ENCODE measurements around the gene BUB1. TPM values are rescaled to one million over a fixed set of nuclear protein-coding genes. Genes with fewer than 3 reads are reported as not detected.

The BUB1 gene
- polyA plus RNA-seq (2011; rRNA removed) (54.5 and 65.5 TPM in 2 replicates), polyA plus RNA-seq (2017; fragmentation: RNase III; extraction: RNeasy Plus Mini Kit Qiagen cat#74134 plus additional on column Dnase treatment) (36.9 to 44.0 TPM (median 38.2 TPM) in 3 replicates), polyA minus RNA-seq (2011; rRNA and poly(A)+ RNA removed) (42.5 and 47.1 TPM in 2 replicates)
- polyA plus RNA-seq (2012; cell fraction: cytosol; rRNA removed), result 21.3 and 23.4 TPM in 2 replicates
- polyA plus RNA-seq (2012; cell fraction: nucleus; rRNA removed), result 28.2 and 38.4 TPM in 2 replicates

DNA sequence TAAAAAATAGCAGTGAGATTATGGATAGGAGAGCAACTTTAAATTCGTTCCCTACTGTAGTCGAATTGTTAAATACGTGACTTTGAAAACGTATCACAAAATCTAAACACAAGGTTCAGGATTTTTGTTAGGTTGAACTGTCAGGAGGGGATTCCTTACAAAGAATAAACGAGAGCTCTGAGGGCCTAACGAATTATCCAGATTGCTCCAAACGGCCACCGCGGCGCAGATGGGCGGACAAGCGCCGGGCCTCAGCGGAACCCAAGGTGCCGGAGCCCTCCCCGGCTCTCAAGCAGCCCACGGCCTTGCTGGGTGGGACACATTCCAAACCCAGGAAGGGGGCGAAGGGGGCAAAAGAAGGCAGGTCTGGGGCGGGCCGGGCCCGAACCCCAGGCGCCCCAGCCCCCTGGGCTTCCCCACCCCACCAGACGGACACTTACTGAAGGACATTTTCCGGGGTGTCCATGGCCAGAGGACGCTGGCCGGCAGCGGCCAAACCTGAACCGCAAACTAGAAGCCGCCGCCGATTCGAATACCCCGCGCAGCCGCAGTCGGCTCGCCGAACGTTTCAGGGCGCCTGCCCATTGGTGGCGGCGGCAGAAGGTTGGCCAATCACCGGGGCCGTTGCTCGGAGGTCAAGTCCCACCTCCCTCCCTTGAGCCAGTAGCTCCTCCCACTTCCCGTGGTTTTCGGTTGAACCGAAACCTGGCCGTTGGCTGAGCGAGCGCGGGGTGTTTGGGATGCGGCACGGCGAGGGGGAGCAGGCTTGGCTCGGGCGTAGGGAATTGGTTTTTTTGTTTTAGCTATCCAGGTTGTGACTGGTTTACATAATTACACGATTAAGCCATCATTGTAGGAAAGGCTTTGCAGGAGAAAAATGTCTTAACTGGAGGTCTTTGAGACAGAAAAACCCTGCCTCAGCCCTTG is at the start of gene BUB1:
TSS of gene BUB1 (minus strand) at position 534 of the 927 bp plus-strand sequence. CDS start at position 466, 68 bp downstream.
- H3K4me3 ChIP-seq, result peak within 1 kb of the TSS; percentile 87
- peak within 1 kb of the TSS; percentile 98 for H3K4me2 ChIP-seq
- ATAC-seq, result peak; percentile 94 to 98
- POLR2A ChIA-PET, result interaction anchor here (1.0 to 1.3 kb wide), 2 partner anchors 8 to 10 kb away, joined by 3 to 6 read pairs; no protein-coding TSS in a partner anchor
- peak within 1 kb of the TSS; percentile 88 to 92 for H3K27ac ChIP-seq
- DNase-seq (ENCODE audit: low read depth in 1 of 2, low spot score in 1 of 2), result peak; percentile 89 to 96
- FAIRE-seq, result no peak
- whole genome bisulfite sequencing (ENCODE audit: missing lambda C conversion rate), result under 1% methylated on average over 56 of the region's 58 CpGs
- H3K4me1 ChIP-seq, result peaks cover 35% of the 10 kb centered on the region
- CTCF ChIA-PET, result no interaction called here
- no peaks in the 10 kb centered on the region for H3K9me3 ChIP-seq
- TF ChIP-seq TFCP2L1 (CRISPR knock-in tag; IDR thresholded peaks at IDR 0.05) (no peak), HEYL (CRISPR knock-in tag; IDR thresholded peaks at IDR 0.05) (no peak), JUNB (IDR thresholded peaks at IDR 0.05) (no peak), ESRRA (IDR thresholded peaks at IDR 0.05; ENCODE audit: borderline replicate concordance, low read length) (no peak), NFE2L2 (conservative IDR thresholded peaks at IDR 0.05; ENCODE audit: low read length) (no peak), POLR2AphosphoS2 (conservative IDR thresholded peaks at IDR 0.05; ENCODE audit: low read length) (no peak), CBX2 (IDR thresholded peaks at IDR 0.05; ENCODE audit: borderline replicate concordance, low read depth) (no peak), ZC3H11A (IDR thresholded peaks at IDR 0.05) (no peak), PHF8 (IDR thresholded peaks at IDR 0.05; ENCODE audit: borderline replicate concordance, low read depth) (peak; percentile 45; the same call in 1 of the 2 replicates), TP53 (CRISPR knock-in tag; IDR thresholded peaks at IDR 0.05) (no peak), CEBPB (IDR thresholded peaks at IDR 0.05) (no peak), KDM1A (IDR thresholded peaks at IDR 0.05; ENCODE audit: low read depth) (no peak; the same call in 1 of the 2 replicates), ZFP36 (IDR thresholded peaks at IDR 0.05; ENCODE audit: borderline replicate concordance, partially characterized antibody) (no peak), RCOR1 (IDR thresholded peaks at IDR 0.05; ENCODE audit: low read depth, low read length) (no peak), RNF2 (IDR thresholded peaks at IDR 0.05; ENCODE audit: borderline replicate concordance, low read depth) (no peak), RARB (CRISPR knock-in tag; IDR thresholded peaks at IDR 0.05) (no peak), BHLHE40 (IDR thresholded peaks at IDR 0.05; ENCODE audit: low read depth, low read length) (no peak), HOXA7 (CRISPR knock-in tag; IDR thresholded peaks at IDR 0.05) (no peak), BCL3 (IDR thresholded peaks at IDR 0.05) (peak; percentile 45; the same call in 1 of the 3 replicates), FOSB (CRISPR knock-in tag; IDR thresholded peaks at IDR 0.05) (no peak), FOSL2 (IDR thresholded peaks at IDR 0.05) (no peak), FOSL2 (CRISPR knock-in tag; IDR thresholded peaks at IDR 0.05) (no peak), NR3C1 (IDR thresholded peaks at IDR 0.05) (no peak), FOXS1 (CRISPR knock-in tag; IDR thresholded peaks at IDR 0.05) (no peak), EHMT2 (IDR thresholded peaks at IDR 0.05; ENCODE audit: low read depth) (no peak), MYC (IDR thresholded peaks at IDR 0.05; ENCODE audit: borderline replicate concordance, low read length) (no peak), ZSCAN20 (CRISPR knock-in tag; IDR thresholded peaks at IDR 0.05) (no peak), ATOH8 (CRISPR knock-in tag; IDR thresholded peaks at IDR 0.05; ENCODE audit: low read depth) (no peak), POLR2A (IDR thresholded peaks at IDR 0.05; ENCODE audit: low read length) (peak; percentile 88), ZNF302 (CRISPR knock-in tag; IDR thresholded peaks at IDR 0.05) (no peak)
- TF ChIP-seq, protein P1, sequence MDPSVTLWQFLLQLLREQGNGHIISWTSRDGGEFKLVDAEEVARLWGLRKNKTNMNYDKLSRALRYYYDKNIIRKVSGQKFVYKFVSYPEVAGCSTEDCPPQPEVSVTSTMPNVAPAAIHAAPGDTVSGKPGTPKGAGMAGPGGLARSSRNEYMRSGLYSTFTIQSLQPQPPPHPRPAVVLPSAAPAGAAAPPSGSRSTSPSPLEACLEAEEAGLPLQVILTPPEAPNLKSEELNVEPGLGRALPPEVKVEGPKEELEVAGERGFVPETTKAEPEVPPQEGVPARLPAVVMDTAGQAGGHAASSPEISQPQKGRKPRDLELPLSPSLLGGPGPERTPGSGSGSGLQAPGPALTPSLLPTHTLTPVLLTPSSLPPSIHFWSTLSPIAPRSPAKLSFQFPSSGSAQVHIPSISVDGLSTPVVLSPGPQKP (IDR thresholded peaks at IDR 0.05; ENCODE audit: low read depth, low read length), result no peak
- TF ChIP-seq, protein P2, sequence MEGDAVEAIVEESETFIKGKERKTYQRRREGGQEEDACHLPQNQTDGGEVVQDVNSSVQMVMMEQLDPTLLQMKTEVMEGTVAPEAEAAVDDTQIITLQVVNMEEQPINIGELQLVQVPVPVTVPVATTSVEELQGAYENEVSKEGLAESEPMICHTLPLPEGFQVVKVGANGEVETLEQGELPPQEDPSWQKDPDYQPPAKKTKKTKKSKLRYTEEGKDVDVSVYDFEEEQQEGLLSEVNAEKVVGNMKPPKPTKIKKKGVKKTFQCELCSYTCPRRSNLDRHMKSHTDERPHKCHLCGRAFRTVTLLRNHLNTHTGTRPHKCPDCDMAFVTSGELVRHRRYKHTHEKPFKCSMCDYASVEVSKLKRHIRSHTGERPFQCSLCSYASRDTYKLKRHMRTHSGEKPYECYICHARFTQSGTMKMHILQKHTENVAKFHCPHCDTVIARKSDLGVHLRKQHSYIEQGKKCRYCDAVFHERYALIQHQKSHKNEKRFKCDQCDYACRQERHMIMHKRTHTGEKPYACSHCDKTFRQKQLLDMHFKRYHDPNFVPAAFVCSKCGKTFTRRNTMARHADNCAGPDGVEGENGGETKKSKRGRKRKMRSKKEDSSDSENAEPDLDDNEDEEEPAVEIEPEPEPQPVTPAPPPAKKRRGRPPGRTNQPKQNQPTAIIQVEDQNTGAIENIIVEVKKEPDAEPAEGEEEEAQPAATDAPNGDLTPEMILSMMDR (IDR thresholded peaks at IDR 0.05), result no peak
- TF ChIP-seq, protein P3, sequence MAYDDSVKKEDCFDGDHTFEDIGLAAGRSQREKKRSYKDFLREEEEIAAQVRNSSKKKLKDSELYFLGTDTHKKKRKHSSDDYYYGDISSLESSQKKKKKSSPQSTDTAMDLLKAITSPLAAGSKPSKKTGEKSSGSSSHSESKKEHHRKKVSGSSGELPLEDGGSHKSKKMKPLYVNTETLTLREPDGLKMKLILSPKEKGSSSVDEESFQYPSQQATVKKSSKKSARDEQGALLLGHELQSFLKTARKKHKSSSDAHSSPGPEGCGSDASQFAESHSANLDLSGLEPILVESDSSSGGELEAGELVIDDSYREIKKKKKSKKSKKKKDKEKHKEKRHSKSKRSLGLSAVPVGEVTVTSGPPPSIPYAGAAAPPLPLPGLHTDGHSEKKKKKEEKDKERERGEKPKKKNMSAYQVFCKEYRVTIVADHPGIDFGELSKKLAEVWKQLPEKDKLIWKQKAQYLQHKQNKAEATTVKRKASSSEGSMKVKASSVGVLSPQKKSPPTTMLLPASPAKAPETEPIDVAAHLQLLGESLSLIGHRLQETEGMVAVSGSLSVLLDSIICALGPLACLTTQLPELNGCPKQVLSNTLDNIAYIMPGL (CRISPR knock-in tag; IDR thresholded peaks at IDR 0.05; ENCODE audit: borderline replicate concordance), result no peak
- TF ChIP-seq, protein P4, sequence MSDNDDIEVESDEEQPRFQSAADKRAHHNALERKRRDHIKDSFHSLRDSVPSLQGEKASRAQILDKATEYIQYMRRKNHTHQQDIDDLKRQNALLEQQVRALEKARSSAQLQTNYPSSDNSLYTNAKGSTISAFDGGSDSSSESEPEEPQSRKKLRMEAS (IDR thresholded peaks at IDR 0.05), result peak; percentile 43; the same call in 1 of the 2 replicates

Data from A549 (cell line).